ENCODE results near the gene LAMP1. TPM values are rescaled to one million over a fixed set of nuclear protein-coding genes. Genes with fewer than 3 reads are reported as not detected.

The LAMP1 gene
- total RNA-seq, 4 donors from 2014 or later, result 97.9 to 151 (median 128) TPM

GRCh38 chr13:113295776-113296175, 1.3 kb upstream of the LAMP1 start:
- no peak overlapping the region for H3K4me3 ChIP-seq
- no peaks in the 10 kb centered on the region for H3K36me3 ChIP-seq
- no peaks in the 10 kb centered on the region for H3K9me3 ChIP-seq
- ATAC-seq, result no peak
- TF ChIP-seq EP300 (IDR thresholded peaks at IDR 0.05) (no peak), POLR2A (IDR thresholded peaks at IDR 0.05) (no peak), POLR2AphosphoS5 (IDR thresholded peaks at IDR 0.05) (no peak)
- TF ChIP-seq, protein P1, sequence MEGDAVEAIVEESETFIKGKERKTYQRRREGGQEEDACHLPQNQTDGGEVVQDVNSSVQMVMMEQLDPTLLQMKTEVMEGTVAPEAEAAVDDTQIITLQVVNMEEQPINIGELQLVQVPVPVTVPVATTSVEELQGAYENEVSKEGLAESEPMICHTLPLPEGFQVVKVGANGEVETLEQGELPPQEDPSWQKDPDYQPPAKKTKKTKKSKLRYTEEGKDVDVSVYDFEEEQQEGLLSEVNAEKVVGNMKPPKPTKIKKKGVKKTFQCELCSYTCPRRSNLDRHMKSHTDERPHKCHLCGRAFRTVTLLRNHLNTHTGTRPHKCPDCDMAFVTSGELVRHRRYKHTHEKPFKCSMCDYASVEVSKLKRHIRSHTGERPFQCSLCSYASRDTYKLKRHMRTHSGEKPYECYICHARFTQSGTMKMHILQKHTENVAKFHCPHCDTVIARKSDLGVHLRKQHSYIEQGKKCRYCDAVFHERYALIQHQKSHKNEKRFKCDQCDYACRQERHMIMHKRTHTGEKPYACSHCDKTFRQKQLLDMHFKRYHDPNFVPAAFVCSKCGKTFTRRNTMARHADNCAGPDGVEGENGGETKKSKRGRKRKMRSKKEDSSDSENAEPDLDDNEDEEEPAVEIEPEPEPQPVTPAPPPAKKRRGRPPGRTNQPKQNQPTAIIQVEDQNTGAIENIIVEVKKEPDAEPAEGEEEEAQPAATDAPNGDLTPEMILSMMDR (IDR thresholded peaks at IDR 0.05), result no peak
- H3K27ac ChIP-seq, result peak overlapping the region in 1 of 4 donors; percentile 93
- peaks cover 0 to 54% (median 17%) of the 10 kb centered on the region in 3 donors for H3K4me1 ChIP-seq
- 84 to 100% methylated on average over 2 to 6 of the region's 6 CpGs for WGBS, 2 donors (ENCODE audit: low coverage in 1 of 2)
- peaks cover 1% of the 10 kb centered on the region for H3K27me3 ChIP-seq

- Histone ChIP-seq H3K27ac (peak overlapping the region; percentile 35 to 93 (median 90)), H3K4me3 (peak overlapping the region; percentile 81 to 95), H3K9me3 (no peaks in the 10 kb centered on the region), H3K27me3 (no peaks in the 10 kb centered on the region), H3K36me3 (peaks cover 0 to 1% of the 10 kb centered on the region in 2 donors), H3K4me1 (peaks cover 0 to 51% (median 17%) of the 10 kb centered on the region in 3 donors)
- WGBS, 2 donors (ENCODE audit: low coverage in 1 of 2), result 0 to 3% methylated on average over 4 of the region's 58 CpGs
- TF ChIP-seq, protein P1 (IDR thresholded peaks at IDR 0.05), result no peak
- TF ChIP-seq POLR2A (IDR thresholded peaks at IDR 0.05), result no peak
- no peak for TF ChIP-seq POLR2AphosphoS5 (IDR thresholded peaks at IDR 0.05)
- no peak for TF ChIP-seq EP300 (IDR thresholded peaks at IDR 0.05)
- ATAC-seq, result peak; percentile 22
Measured at GRCh38 chr13:113297370-113298042, 467 bp downstream of the LAMP1 start.

GRCh38 chr13:113298043-113298945, 1.3 kb downstream of the LAMP1 start:
- H3K4me1 ChIP-seq, result peaks cover 0 to 58% (median 17%) of the 10 kb centered on the region in 3 donors
- H3K4me3 ChIP-seq, result peak overlapping the region; percentile 81 to 95
- WGBS, 2 donors (ENCODE audit: low coverage in 1 of 2), result 19 to 31% methylated on average over 11 to 15 of the region's 19 CpGs
- H3K27me3 ChIP-seq, result no peaks in the 10 kb centered on the region
- peaks cover 0 to 9% of the 10 kb centered on the region in 2 donors for H3K36me3 ChIP-seq
- H3K27ac ChIP-seq, result peak overlapping the region in 3 of 4 donors; percentile 88 to 93 (median 91)
- H3K9me3 ChIP-seq, result no peaks in the 10 kb centered on the region
- no peak for TF ChIP-seq EP300 (IDR thresholded peaks at IDR 0.05)
- TF ChIP-seq POLR2A (IDR thresholded peaks at IDR 0.05), result no peak
- TF ChIP-seq, protein P1 (IDR thresholded peaks at IDR 0.05), result no peak
- no peak for TF ChIP-seq POLR2AphosphoS5 (IDR thresholded peaks at IDR 0.05)
- no peak for ATAC-seq

GRCh38 chr13:113299951-113300350, 2.9 kb downstream of the LAMP1 start:
- Histone ChIP-seq H3K36me3 (peaks cover 0 to 14% of the 10 kb centered on the region in 2 donors), H3K27me3 (no peaks in the 10 kb centered on the region), H3K9me3 (no peaks in the 10 kb centered on the region), H3K27ac (no peak overlapping the region), H3K4me3 (no peak overlapping the region), H3K4me1 (peaks cover 0 to 72% (median 17%) of the 10 kb centered on the region in 3 donors)
- no peak for ATAC-seq
- TF ChIP-seq POLR2A (IDR thresholded peaks at IDR 0.05), result no peak
- TF ChIP-seq, protein P1 (IDR thresholded peaks at IDR 0.05), result no peak
- TF ChIP-seq POLR2AphosphoS5 (IDR thresholded peaks at IDR 0.05), result no peak
- TF ChIP-seq EP300 (IDR thresholded peaks at IDR 0.05), result no peak
- WGBS, 2 donors (ENCODE audit: low coverage in 1 of 2), result 88 to 90% methylated on average over 2 to 7 of the region's 7 CpGs
